Fibroblast of villous mesenchyme (primary cell): ENCODE data around the gene SMYD3. TPM values are rescaled to one million over a fixed set of nuclear protein-coding genes. Genes with fewer than 3 reads are reported as not detected.

ENCODE experiments used
- DNase-seq: peaks from one replicate; pipeline ENCODE4 v3.0.0-alpha.2; 2010; ENCODE audit warnings: low read depth
- H3K4me3 ChIP-seq: 2 replicates; pipeline ENCODE4 v1.5.1; 2011; ENCODE audit warnings: low read depth, mild to moderate bottlenecking, low read length
- total RNA-seq: library from RNA; depleted of rRNA; stranded (reverse); fragments of >200 nt; gene quantifications from 2 replicates; pipeline ENCODE4 v1.2.3, GENCODE V29; 2012
- TF ChIP-seq, protein P1 (sequence below): IDR thresholded peaks from 2 replicates; pipeline ENCODE4 v1.5.1; 2012; ENCODE audit warnings: low read depth, mild to moderate bottlenecking, low read length; ENCODE audit not compliant: insufficient read depth

Gene SMYD3
- total RNA-seq, 1 donor: 35.4 TPM

DNA sequence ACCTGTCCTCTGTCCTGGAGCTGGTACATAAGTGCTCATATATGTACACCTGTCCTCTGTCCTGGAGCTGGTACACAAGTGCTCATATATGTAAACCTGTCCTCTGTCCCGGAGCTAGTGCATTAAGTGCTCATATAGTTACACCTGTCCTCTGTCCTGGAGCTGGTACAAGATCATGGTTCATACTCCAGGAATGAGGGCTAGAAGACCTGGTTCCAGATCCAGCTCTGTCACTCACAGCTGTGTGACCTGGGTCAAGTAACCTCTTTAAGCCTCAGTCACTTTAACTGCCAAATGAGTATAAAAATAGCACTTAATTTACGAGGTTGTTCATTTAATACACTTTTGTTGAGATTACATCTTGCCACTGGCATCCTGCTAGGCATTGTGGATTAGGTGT lies 28.0 kb downstream of the SMYD3 start:
- H3K4me3 ChIP-seq: no peak overlapping the region
- no peak for DNase-seq
- TF ChIP-seq, protein P1, sequence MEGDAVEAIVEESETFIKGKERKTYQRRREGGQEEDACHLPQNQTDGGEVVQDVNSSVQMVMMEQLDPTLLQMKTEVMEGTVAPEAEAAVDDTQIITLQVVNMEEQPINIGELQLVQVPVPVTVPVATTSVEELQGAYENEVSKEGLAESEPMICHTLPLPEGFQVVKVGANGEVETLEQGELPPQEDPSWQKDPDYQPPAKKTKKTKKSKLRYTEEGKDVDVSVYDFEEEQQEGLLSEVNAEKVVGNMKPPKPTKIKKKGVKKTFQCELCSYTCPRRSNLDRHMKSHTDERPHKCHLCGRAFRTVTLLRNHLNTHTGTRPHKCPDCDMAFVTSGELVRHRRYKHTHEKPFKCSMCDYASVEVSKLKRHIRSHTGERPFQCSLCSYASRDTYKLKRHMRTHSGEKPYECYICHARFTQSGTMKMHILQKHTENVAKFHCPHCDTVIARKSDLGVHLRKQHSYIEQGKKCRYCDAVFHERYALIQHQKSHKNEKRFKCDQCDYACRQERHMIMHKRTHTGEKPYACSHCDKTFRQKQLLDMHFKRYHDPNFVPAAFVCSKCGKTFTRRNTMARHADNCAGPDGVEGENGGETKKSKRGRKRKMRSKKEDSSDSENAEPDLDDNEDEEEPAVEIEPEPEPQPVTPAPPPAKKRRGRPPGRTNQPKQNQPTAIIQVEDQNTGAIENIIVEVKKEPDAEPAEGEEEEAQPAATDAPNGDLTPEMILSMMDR: no peak

DNA sequence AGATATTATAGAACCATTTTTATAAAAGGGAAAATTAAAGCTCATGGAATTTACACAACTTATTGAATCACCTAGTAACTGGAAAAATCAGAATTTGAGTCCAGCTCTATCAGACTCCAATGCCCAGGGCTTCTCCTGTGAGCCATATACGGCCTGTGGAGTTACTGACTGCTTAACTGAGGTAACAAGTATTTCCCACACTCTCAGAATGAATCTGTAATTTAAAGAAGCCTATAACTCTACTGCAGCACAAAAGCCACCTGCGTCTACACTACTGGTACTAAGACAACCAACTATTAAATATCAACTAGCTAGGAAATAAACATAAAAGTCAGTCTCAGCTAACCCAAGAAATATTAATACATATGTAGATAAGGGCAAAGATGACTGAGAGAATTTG lies 29.4 kb downstream of the SMYD3 start:
- DNase-seq: no peak

DNA sequence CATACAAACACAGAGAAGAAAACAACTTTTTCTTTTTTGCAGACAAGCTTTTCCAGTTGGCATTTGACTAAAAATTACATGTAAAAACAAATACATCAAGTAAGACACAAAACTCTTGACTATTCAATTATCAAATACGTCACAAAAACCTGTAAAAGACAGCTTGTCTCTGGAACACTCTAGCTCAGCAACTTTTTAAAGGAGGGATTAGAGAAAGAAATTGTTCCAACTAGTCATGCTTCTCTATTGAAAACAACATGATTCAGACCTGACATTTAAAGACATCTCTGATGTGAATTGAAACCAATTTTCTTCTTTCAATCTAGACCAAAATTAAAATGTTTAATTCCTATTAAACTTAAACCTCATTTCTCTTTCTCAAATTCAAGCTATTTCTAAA lies 30.3 kb downstream of the SMYD3 start:
- TF ChIP-seq, protein P1: no peak
- no peak overlapping the region for H3K4me3 ChIP-seq
- peak; percentile 15 for DNase-seq

More for the DNA sequence above, 29.4 kb downstream of the SMYD3 start:
- H3K4me3 ChIP-seq: no peak overlapping the region
- TF ChIP-seq, protein P1: no peak

DNA sequence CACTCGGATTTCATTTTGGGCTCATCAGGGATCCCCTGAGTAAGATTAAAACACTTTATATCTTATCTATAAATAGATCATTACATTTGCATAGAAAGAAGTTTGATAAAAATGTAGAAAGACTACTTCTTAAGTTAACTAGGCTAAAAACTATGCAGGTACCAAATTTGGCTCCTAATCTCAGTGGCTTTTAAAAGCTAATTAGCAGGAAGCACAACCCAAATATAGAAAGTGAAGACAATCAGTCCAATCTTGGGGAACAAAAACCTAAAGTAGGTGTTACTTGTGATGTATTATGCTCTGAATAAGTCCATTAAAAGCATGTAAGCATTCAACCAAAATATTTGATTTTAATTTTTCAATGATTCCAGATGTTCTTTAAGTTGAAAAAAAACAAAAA lies 35.4 kb downstream of the SMYD3 start:
- H3K4me3 ChIP-seq: no peak overlapping the region
- no peak for DNase-seq
- TF ChIP-seq, protein P1: no peak

DNA sequence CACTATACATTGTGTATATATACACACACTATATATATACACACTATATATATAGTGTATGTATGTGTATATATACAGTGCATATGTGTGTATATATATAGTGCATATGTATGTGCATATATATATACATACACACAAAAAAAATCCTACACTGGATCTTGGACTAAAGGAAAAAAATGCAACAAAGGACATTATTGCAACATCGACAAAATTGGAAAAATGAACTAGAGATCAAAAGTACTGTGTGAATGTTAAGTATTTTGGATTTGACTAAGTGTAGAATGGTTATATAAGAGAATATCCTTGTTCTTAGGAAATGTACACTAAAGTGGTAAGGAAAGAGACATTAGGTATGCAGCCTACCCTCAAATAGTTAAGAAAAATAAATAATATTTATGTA lies 36.5 kb downstream of the SMYD3 start:
- no peak overlapping the region for H3K4me3 ChIP-seq
- TF ChIP-seq, protein P1: no peak
- no peak for DNase-seq

DNA sequence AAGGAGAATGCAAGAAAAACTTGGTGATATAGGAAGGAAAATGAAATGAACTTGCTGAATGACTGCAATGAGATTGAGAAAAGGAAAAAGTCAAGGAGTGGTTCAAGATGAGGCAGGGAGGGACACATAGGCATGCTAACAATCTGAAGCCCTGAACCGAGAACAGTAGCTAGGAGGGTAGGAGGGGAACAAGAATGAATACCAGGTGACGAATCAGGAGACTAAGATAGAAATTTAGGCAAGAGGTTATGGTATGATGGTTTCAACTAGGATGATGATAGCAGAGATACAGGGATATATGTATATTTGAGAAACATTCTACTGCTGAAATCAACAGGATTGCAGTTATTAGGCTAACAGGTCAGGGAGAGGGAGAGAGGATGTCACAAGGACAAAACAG lies 44.1 kb downstream of the SMYD3 start:
- no peak for DNase-seq
- TF ChIP-seq, protein P1: no peak
- H3K4me3 ChIP-seq: no peak overlapping the region

DNA sequence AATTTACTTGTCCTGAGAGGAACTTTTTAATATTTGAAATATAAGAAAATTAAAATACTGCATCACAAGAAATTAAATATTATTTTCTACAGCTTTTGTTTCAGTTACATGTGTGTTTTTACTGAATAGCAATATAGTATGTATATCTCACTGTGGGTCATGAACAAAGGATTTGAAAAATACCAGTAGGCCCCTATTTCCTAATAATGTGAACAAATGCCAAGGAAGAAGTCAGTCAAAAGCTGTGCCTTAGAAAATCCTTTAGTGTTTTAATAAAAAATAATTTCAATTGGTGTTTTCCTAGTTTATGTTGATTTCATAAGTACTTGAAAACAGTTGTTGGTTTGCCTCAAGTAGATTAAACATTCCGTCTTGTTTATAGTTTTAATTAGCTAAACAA lies 46.7 kb downstream of the SMYD3 start:
- DNase-seq: no peak
- TF ChIP-seq, protein P1: no peak
- no peak overlapping the region for H3K4me3 ChIP-seq
